ENCODE measurements around the gene CAMK1. TPM values are rescaled to one million over a fixed set of nuclear protein-coding genes. Genes with fewer than 3 reads are reported as not detected.

The CAMK1 gene
- total RNA-seq, 2 donors from 2014 or later = 1.9 to 2.2 TPM

DNA sequence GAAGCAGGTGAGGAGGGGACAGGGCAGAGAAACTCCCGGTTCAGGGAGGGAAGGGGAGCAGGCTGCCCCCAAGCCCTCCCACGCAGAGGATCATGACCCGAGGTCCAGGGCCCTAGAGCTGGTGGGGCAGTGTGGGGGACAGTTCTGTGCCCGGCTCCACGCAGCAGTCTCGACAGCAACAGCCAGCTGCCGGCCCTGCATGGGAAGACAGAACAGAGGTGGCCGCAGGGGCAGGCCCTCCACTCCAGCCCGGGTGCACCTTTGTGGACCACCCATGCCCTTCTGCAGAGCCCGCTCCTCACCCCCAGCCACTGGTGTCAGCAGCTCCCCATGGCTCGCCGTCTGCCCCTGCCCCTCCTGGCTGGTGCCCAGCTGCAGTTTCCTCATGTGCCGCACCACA is 12.3 kb downstream of the CAMK1 start:
- no peaks in the 10 kb centered on the region for H3K9me3 ChIP-seq (ENCODE audit: control insufficient read depth, low read length, poor library complexity, severe bottlenecking)
- Mint-ChIP-seq H3K27ac (no peak overlapping the region), H3K36me3 (ENCODE audit: low read depth) (peaks cover 10% of the 10 kb centered on the region), H3K27me3 (no peaks in the 10 kb centered on the region), H3K4me3 (no peak overlapping the region), H3K4me1 (peaks cover 23% of the 10 kb centered on the region)
- DNase-seq (no peak), ATAC-seq (no peak)

DNA sequence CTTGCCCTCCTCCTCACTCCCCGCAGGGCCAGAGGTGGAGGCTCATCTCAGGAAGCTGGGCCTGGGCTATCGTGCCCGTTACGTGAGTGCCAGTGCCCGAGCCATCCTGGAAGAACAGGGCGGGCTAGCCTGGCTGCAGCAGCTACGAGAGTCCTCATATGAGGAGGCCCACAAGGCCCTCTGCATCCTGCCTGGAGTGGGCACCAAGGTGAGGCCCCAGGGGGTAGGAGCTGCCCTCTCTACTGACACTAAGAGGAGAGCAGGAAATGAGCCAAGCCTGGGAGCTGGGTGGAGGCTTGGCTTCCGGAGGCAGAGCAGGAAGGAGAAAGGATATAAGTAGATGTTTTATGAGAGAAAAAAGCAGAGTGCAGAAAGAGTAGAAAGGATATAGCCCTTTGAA is 15.1 kb downstream of the CAMK1 start:
- ATAC-seq (no peak), DNase-seq (no peak)
- H3K4me1 Mint-ChIP-seq = peaks cover 35% of the 10 kb centered on the region
- H3K4me3 Mint-ChIP-seq = peak overlapping the region; percentile 87
- no peaks in the 10 kb centered on the region for H3K27me3 Mint-ChIP-seq
- H3K27ac Mint-ChIP-seq = peak overlapping the region; percentile 83
- H3K9me3 ChIP-seq (ENCODE audit: control insufficient read depth, low read length, poor library complexity, severe bottlenecking) = no peaks in the 10 kb centered on the region
- H3K36me3 Mint-ChIP-seq (ENCODE audit: low read depth) = peaks cover 13% of the 10 kb centered on the region

DNA sequence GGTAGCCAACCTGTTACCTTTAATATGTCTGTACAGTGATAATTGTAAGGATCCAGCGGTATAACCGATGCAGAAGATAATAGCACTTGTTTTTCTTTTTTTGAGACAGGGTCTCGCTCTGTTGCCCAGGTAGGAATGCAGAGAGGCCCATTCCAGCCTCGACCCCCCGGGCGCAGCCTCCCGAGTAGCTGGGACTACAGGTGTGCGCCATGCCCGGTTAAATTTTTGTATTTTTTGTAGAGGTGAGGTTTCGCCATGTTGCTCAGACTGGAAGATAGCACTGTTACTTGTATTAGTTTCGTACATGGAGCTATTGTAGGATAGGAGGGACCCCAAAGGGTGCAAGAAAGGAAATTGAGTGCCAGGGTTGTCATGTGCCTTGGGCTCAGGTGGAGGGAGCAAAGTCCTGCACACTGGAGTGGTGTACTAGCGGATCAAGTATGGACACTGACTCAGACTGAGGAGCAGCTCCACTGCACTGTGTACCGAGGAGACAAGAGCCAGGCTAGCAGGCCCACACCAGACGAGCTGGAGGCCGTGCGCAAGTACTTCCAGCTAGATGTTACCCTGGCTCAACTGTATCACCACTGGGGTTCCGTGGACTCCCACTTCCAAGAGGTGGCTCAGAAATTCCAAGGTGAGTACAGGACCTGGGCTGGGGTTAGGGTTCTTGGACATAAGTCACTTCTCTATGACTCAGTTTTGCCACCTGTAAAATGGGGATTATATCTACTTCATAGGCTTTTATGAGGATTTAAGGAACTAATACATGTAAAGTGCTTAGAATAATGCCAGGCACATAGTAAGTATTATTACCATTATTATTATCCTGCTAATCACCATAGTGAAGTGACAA is 19.0 kb downstream of the CAMK1 start:
- Mint-ChIP-seq H3K4me3 (peak overlapping the region; percentile 98), H3K4me1 (peaks cover 35% of the 10 kb centered on the region), H3K36me3 (ENCODE audit: low read depth) (peaks cover 11% of the 10 kb centered on the region), H3K27me3 (no peaks in the 10 kb centered on the region), H3K27ac (peak overlapping the region; percentile 94)
- no peaks in the 10 kb centered on the region for H3K9me3 ChIP-seq (ENCODE audit: control insufficient read depth, low read length, poor library complexity, severe bottlenecking)
- ATAC-seq (no peak), DNase-seq (no peak)

- peaks cover 11% of the 10 kb centered on the region for H3K36me3 Mint-ChIP-seq (ENCODE audit: low read depth)
- H3K9me3 ChIP-seq (ENCODE audit: control insufficient read depth, low read length, poor library complexity, severe bottlenecking) = no peaks in the 10 kb centered on the region
- H3K4me1 Mint-ChIP-seq = peaks cover 34% of the 10 kb centered on the region
- H3K4me3 Mint-ChIP-seq = peak within 1 kb of the TSS; percentile 98
- peak within 1 kb of the TSS; percentile 94 for H3K27ac Mint-ChIP-seq
- peak; percentile 96 for ATAC-seq
- no peaks in the 10 kb centered on the region for H3K27me3 Mint-ChIP-seq
- peak; percentile 85 to 93 (median 85) for DNase-seq
These were observed 19.8 kb downstream of the CAMK1 start, which contains the start of gene OGG1 for GRCh38 chr3:9749645-9750555. OGG1 (plus strand) TSS chr3:9749952; CDS start chr3:9750287, 335 bp downstream.

GRCh38 chr3:9749296-9749644 is 20.5 kb downstream of the CAMK1 start:
- H3K9me3 ChIP-seq (ENCODE audit: control insufficient read depth, low read length, poor library complexity, severe bottlenecking) = no peaks in the 10 kb centered on the region
- DNase-seq (no peak), ATAC-seq (no peak)
- Mint-ChIP-seq H3K36me3 (ENCODE audit: low read depth) (peaks cover 10% of the 10 kb centered on the region), H3K4me1 (peaks cover 29% of the 10 kb centered on the region), H3K27ac (peak overlapping the region; percentile 94), H3K4me3 (peak overlapping the region; percentile 98), H3K27me3 (no peaks in the 10 kb centered on the region)

GRCh38 chr3:9748031-9748430 is 21.7 kb downstream of the CAMK1 start:
- DNase-seq = no peak
- Mint-ChIP-seq H3K36me3 (ENCODE audit: low read depth) (peaks cover 10% of the 10 kb centered on the region), H3K4me3 (peak overlapping the region; percentile 5), H3K27me3 (no peaks in the 10 kb centered on the region), H3K27ac (no peak overlapping the region), H3K4me1 (peaks cover 23% of the 10 kb centered on the region)
- H3K9me3 ChIP-seq (ENCODE audit: control insufficient read depth, low read length, poor library complexity, severe bottlenecking) = no peaks in the 10 kb centered on the region
- ATAC-seq = no peak

DNA sequence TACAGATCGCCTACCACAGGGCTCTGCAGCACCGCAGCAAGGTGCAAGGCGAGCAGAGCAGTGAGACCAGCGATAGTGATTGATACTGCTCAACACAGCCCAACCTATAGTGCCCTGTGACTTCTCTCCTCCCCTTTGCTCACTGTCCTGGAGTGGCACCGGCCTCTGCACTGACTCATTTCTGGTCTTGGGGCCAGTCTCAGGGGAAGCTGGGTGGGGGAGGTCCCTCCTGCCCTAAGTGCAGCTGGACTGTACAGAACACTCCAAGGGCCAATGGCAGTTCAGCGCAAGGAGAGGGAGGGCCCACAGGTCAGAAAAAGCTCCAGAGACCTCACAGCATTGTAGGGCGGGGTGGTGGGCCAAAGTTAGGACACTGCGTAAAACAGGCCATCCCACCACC is 22.5 kb downstream of the CAMK1 start:
- Mint-ChIP-seq H3K4me1 (peaks cover 23% of the 10 kb centered on the region), H3K4me3 (no peak overlapping the region), H3K27ac (no peak overlapping the region), H3K27me3 (no peaks in the 10 kb centered on the region), H3K36me3 (ENCODE audit: low read depth) (peaks cover 10% of the 10 kb centered on the region)
- no peaks in the 10 kb centered on the region for H3K9me3 ChIP-seq (ENCODE audit: control insufficient read depth, low read length, poor library complexity, severe bottlenecking)
- DNase-seq (no peak), ATAC-seq (no peak)

GRCh38 chr3:9746330-9746729 is 23.4 kb downstream of the CAMK1 start:
- DNase-seq = no peak
- Mint-ChIP-seq H3K27ac (no peak overlapping the region), H3K4me3 (no peak overlapping the region), H3K4me1 (peaks cover 17% of the 10 kb centered on the region), H3K36me3 (ENCODE audit: low read depth) (peaks cover 6% of the 10 kb centered on the region), H3K27me3 (no peaks in the 10 kb centered on the region)
- H3K9me3 ChIP-seq (ENCODE audit: control insufficient read depth, low read length, poor library complexity, severe bottlenecking) = no peaks in the 10 kb centered on the region
- ATAC-seq = no peak

GRCh38 chr3:9745521-9745920 is 24.2 kb downstream of the CAMK1 start:
- H3K9me3 ChIP-seq (ENCODE audit: control insufficient read depth, low read length, poor library complexity, severe bottlenecking) = no peaks in the 10 kb centered on the region
- Mint-ChIP-seq H3K4me3 (no peak overlapping the region), H3K36me3 (ENCODE audit: low read depth) (peaks cover 6% of the 10 kb centered on the region), H3K4me1 (peaks cover 14% of the 10 kb centered on the region), H3K27ac (no peak overlapping the region), H3K27me3 (no peaks in the 10 kb centered on the region)
- DNase-seq = no peak
- no peak for ATAC-seq

GRCh38 chr3:9744162-9744561 is 25.6 kb downstream of the CAMK1 start:
- DNase-seq (no peak), ATAC-seq (no peak)
- H3K4me3 Mint-ChIP-seq = no peak overlapping the region
- H3K27ac Mint-ChIP-seq = peak overlapping the region; percentile 19
- peaks cover 9% of the 10 kb centered on the region for H3K36me3 Mint-ChIP-seq (ENCODE audit: low read depth)
- no peaks in the 10 kb centered on the region for H3K27me3 Mint-ChIP-seq
- no peaks in the 10 kb centered on the region for H3K9me3 ChIP-seq (ENCODE audit: control insufficient read depth, low read length, poor library complexity, severe bottlenecking)
- H3K4me1 Mint-ChIP-seq = peaks cover 5% of the 10 kb centered on the region

GRCh38 chr3:9743548-9743947 is 26.2 kb downstream of the CAMK1 start:
- Mint-ChIP-seq H3K4me1 (peaks cover 4% of the 10 kb centered on the region), H3K4me3 (no peak overlapping the region), H3K27me3 (no peaks in the 10 kb centered on the region), H3K36me3 (ENCODE audit: low read depth) (peaks cover 13% of the 10 kb centered on the region), H3K27ac (no peak overlapping the region)
- H3K9me3 ChIP-seq (ENCODE audit: control insufficient read depth, low read length, poor library complexity, severe bottlenecking) = no peaks in the 10 kb centered on the region
- no peak for ATAC-seq
- no peak for DNase-seq

DNA sequence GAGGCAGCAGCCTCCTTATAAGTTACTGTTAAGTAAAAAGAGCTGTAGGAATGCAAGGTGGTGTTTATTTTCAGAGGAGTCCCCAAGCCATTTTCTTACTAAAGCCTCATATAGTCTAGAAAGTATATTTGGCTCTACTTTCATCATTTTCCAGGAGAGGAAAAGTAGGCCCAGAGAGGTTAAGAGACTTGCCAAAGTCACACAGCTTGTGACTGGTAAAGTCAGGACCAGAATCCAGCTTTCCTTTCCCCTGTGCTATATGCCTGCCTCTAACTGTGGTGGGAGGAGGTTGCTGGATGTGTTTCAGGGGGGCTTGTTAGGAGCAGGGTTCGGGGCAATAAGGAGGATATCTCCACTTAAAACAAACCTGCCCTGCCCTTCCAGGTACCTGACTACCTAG is 27.2 kb downstream of the CAMK1 start:
- H3K9me3 ChIP-seq (ENCODE audit: control insufficient read depth, low read length, poor library complexity, severe bottlenecking) = no peaks in the 10 kb centered on the region
- no peak overlapping the region for H3K4me3 Mint-ChIP-seq
- peaks cover 14% of the 10 kb centered on the region for H3K36me3 Mint-ChIP-seq (ENCODE audit: low read depth)
- no peaks in the 10 kb centered on the region for H3K27me3 Mint-ChIP-seq
- DNase-seq (no peak), ATAC-seq (no peak)
- H3K27ac Mint-ChIP-seq = peak overlapping the region; percentile 8
- H3K4me1 Mint-ChIP-seq = peaks cover 4% of the 10 kb centered on the region

DNA sequence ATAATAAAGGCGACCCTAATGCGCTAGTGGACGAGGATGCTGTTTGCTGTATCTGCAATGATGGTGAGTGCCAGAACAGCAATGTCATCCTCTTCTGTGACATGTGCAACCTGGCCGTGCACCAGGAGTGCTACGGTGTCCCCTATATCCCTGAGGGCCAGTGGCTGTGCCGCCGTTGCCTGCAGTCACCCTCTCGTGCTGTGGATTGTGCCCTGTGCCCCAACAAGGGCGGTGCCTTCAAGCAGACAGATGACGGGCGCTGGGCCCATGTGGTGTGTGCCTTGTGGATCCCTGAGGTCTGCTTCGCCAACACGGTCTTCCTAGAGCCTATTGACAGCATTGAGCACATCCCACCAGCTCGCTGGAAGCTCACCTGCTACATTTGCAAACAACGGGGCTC is 30.6 kb downstream of the CAMK1 start:
- Mint-ChIP-seq H3K36me3 (ENCODE audit: low read depth) (peaks cover 11% of the 10 kb centered on the region), H3K4me3 (no peak overlapping the region), H3K27ac (peak overlapping the region; percentile 45), H3K4me1 (peaks cover 16% of the 10 kb centered on the region), H3K27me3 (no peaks in the 10 kb centered on the region)
- no peaks in the 10 kb centered on the region for H3K9me3 ChIP-seq (ENCODE audit: control insufficient read depth, low read length, poor library complexity, severe bottlenecking)
- DNase-seq (no peak), ATAC-seq (no peak)

Data from T-helper 17 cell (primary cell).